ENCODE results near the gene HTRA3.

GRCh38 chr4:8328456-8328855 is 58.9 kb downstream of the HTRA3 start:
- TF ChIP-seq EZH2 (IDR thresholded peaks at IDR 0.05; ENCODE audit: insufficient read depth, low read length) = no peak
- no peak for TF ChIP-seq CTCF (IDR thresholded peaks at IDR 0.05; ENCODE audit: insufficient read depth, low read depth, low read length)

All from astrocyte (in vitro differentiated cells and primary cell).